ENCODE results near the gene GALNT7.

GALNT7 gene

DNA sequence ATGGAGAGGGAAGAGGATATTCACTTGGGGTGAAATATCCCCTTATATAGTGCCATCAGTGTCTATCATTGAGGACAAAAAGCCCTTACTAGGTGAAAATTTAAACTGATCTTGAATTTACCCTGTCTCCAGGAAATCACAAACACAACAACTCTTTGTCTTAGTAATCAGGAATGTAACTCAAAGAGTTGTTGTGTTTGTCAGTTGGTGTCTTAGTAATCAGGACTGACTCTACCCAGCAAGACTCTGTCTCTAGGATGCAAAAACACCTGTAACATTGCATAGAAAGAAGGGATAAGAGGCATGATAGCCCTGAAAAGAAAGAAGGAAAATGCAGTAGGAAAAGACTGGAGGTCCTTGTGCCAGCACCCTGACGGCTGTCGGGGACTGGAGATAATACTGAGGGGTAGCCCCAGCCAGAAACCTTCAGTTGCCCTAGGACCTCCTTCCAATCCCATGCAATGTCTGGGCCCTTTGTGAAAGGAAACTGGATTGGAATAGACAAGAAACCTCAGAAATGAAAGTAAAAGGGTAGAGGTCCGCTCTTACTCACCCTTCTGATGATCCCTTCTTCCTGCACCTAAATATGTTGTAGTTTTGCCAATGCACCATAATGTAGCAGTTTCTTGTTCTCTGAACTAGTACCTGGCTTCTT lies 120.2 kb downstream of the GALNT7 start:
- Histone ChIP-seq H3K4me2 (ENCODE audit: low read depth, low read length, poor library complexity, severe bottlenecking) (no peak overlapping the region), H4K20me1 (ENCODE audit: low read depth, low read length) (no peaks in the 10 kb centered on the region), H3K9ac (ENCODE audit: low read length) (no peak overlapping the region), H3K27ac (ENCODE audit: low read depth, low read length) (no peak overlapping the region), H3K9me2 (replicated peaks; ENCODE audit: insufficient read depth, low read length) (no peaks in the 10 kb centered on the region), H3F3A (ENCODE audit: insufficient read depth) (no peaks in the 10 kb centered on the region), H3K79me2 (ENCODE audit: insufficient read depth, low read length) (no peaks in the 10 kb centered on the region), H2AFZ (ENCODE audit: low read depth, low read length, severe bottlenecking) (no peak overlapping the region), H3K4me3 (ENCODE audit: insufficient read depth, low read length, poor library complexity, severe bottlenecking) (no peak overlapping the region), H3K9me3 (ENCODE audit: insufficient read depth, low read length) (peaks cover 14% of the 10 kb centered on the region; the same call in 1 of the 2 replicates), H3K27me3 (ENCODE audit: low read length) (no peaks in the 10 kb centered on the region), H3K36me3 (ENCODE audit: low read length) (no peaks in the 10 kb centered on the region)
- TF ChIP-seq, protein P1, sequence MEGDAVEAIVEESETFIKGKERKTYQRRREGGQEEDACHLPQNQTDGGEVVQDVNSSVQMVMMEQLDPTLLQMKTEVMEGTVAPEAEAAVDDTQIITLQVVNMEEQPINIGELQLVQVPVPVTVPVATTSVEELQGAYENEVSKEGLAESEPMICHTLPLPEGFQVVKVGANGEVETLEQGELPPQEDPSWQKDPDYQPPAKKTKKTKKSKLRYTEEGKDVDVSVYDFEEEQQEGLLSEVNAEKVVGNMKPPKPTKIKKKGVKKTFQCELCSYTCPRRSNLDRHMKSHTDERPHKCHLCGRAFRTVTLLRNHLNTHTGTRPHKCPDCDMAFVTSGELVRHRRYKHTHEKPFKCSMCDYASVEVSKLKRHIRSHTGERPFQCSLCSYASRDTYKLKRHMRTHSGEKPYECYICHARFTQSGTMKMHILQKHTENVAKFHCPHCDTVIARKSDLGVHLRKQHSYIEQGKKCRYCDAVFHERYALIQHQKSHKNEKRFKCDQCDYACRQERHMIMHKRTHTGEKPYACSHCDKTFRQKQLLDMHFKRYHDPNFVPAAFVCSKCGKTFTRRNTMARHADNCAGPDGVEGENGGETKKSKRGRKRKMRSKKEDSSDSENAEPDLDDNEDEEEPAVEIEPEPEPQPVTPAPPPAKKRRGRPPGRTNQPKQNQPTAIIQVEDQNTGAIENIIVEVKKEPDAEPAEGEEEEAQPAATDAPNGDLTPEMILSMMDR (IDR thresholded peaks at IDR 0.05; ENCODE audit: insufficient read depth, low read length, poor library complexity, severe bottlenecking), result no peak
- TF ChIP-seq EZH2phosphoT487 (conservative IDR thresholded peaks at IDR 0.05; ENCODE audit: low read length), result no peak

GRCh38 chr4:173289353-173289727 lies 120.7 kb downstream of the GALNT7 start:
- H3K36me3 ChIP-seq (ENCODE audit: low read length), result no peaks in the 10 kb centered on the region
- no peak overlapping the region for H3K9ac ChIP-seq (ENCODE audit: low read length)
- H3K79me2 ChIP-seq (ENCODE audit: insufficient read depth, low read length), result no peaks in the 10 kb centered on the region
- H4K20me1 ChIP-seq (ENCODE audit: low read depth, low read length), result no peaks in the 10 kb centered on the region
- no peaks in the 10 kb centered on the region for H3K9me2 ChIP-seq (replicated peaks; ENCODE audit: insufficient read depth, low read length)
- no peak overlapping the region for H3K27ac ChIP-seq (ENCODE audit: low read depth, low read length)
- no peak overlapping the region for H3K4me2 ChIP-seq (ENCODE audit: low read depth, low read length, poor library complexity, severe bottlenecking)
- H3K4me3 ChIP-seq (ENCODE audit: insufficient read depth, low read length, poor library complexity, severe bottlenecking), result no peak overlapping the region
- peaks cover 14% of the 10 kb centered on the region; the same call in 1 of the 2 replicates for H3K9me3 ChIP-seq (ENCODE audit: insufficient read depth, low read length)
- TF ChIP-seq, protein P1 (IDR thresholded peaks at IDR 0.05; ENCODE audit: insufficient read depth, low read length, poor library complexity, severe bottlenecking), result no peak
- TF ChIP-seq EZH2phosphoT487 (conservative IDR thresholded peaks at IDR 0.05; ENCODE audit: low read length), result no peak
- H3K27me3 ChIP-seq (ENCODE audit: low read length), result no peaks in the 10 kb centered on the region
- no peaks in the 10 kb centered on the region for H3F3A ChIP-seq (ENCODE audit: insufficient read depth)
- H2AFZ ChIP-seq (ENCODE audit: low read depth, low read length, severe bottlenecking), result no peak overlapping the region

- H3F3A ChIP-seq (ENCODE audit: insufficient read depth), result no peaks in the 10 kb centered on the region
- no peak overlapping the region for H3K4me3 ChIP-seq (ENCODE audit: insufficient read depth, low read length, poor library complexity, severe bottlenecking)
- H4K20me1 ChIP-seq (ENCODE audit: low read depth, low read length), result no peaks in the 10 kb centered on the region
- no peak for TF ChIP-seq EZH2phosphoT487 (conservative IDR thresholded peaks at IDR 0.05; ENCODE audit: low read length)
- TF ChIP-seq, protein P1 (IDR thresholded peaks at IDR 0.05; ENCODE audit: insufficient read depth, low read length, poor library complexity, severe bottlenecking), result no peak
- no peaks in the 10 kb centered on the region for H3K27me3 ChIP-seq (ENCODE audit: low read length)
- H3K4me2 ChIP-seq (ENCODE audit: low read depth, low read length, poor library complexity, severe bottlenecking), result no peak overlapping the region
- no peaks in the 10 kb centered on the region for H3K9me2 ChIP-seq (replicated peaks; ENCODE audit: insufficient read depth, low read length)
- H3K9ac ChIP-seq (ENCODE audit: low read length), result no peak overlapping the region
- H3K36me3 ChIP-seq (ENCODE audit: low read length), result 0 out of 2 replicates have a peak, but pooled peaks cover 3% of the 10 kb centered on the region
- no peaks in the 10 kb centered on the region for H3K79me2 ChIP-seq (ENCODE audit: insufficient read depth, low read length)
- H3K9me3 ChIP-seq (ENCODE audit: insufficient read depth, low read length), result peaks cover 6% of the 10 kb centered on the region; the same call in 1 of the 2 replicates
- no peak overlapping the region for H2AFZ ChIP-seq (ENCODE audit: low read depth, low read length, severe bottlenecking)
- H3K27ac ChIP-seq (ENCODE audit: low read depth, low read length), result no peak overlapping the region
Observed at GRCh38 chr4:173291899-173292298, 123.3 kb downstream of the GALNT7 start.

Measured in SU-DHL-6 (cell line).